Measurements from ENCODE around the gene FCN1.

FCN1 gene

GRCh38 chr9:134947265-134947955 lies 29.7 kb upstream of the FCN1 start:
- TF ChIP-seq POLR2AphosphoS5 (IDR thresholded peaks at IDR 0.05; ENCODE audit: low read depth, low read length) (no peak), SIN3A (IDR thresholded peaks at IDR 0.05; ENCODE audit: borderline replicate concordance, insufficient read depth, low read length) (no peak), TAF1 (IDR thresholded peaks at IDR 0.05; ENCODE audit: borderline replicate concordance, insufficient read depth, low read length) (no peak), FOXP2 (optimal IDR thresholded peaks at IDR 0.05; ENCODE audit: borderline replicate concordance, extremely low read depth, extremely low read length, insufficient read depth) (no peak)
- TF ChIP-seq, protein P1, sequence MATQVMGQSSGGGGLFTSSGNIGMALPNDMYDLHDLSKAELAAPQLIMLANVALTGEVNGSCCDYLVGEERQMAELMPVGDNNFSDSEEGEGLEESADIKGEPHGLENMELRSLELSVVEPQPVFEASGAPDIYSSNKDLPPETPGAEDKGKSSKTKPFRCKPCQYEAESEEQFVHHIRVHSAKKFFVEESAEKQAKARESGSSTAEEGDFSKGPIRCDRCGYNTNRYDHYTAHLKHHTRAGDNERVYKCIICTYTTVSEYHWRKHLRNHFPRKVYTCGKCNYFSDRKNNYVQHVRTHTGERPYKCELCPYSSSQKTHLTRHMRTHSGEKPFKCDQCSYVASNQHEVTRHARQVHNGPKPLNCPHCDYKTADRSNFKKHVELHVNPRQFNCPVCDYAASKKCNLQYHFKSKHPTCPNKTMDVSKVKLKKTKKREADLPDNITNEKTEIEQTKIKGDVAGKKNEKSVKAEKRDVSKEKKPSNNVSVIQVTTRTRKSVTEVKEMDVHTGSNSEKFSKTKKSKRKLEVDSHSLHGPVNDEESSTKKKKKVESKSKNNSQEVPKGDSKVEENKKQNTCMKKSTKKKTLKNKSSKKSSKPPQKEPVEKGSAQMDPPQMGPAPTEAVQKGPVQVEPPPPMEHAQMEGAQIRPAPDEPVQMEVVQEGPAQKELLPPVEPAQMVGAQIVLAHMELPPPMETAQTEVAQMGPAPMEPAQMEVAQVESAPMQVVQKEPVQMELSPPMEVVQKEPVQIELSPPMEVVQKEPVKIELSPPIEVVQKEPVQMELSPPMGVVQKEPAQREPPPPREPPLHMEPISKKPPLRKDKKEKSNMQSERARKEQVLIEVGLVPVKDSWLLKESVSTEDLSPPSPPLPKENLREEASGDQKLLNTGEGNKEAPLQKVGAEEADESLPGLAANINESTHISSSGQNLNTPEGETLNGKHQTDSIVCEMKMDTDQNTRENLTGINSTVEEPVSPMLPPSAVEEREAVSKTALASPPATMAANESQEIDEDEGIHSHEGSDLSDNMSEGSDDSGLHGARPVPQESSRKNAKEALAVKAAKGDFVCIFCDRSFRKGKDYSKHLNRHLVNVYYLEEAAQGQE (IDR thresholded peaks at IDR 0.05; ENCODE audit: insufficient read depth in 1 of 2, low read depth in 2 of 2, low read length in 2 of 2): no peak

DNA sequence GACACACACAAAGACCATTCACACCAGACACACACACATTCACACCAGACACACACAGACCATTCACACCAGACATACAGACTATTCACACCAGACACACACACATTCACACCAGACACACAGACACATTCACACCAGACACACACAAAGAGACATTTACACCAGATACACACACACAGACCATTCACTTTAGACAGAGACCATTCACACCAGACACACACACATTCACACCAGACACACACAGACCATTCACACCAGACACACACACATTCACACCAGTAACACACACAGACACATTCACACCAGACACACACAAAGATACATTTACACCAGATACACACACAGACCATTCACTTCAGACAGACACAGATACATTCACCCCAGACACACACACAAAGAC lies 29.0 kb upstream of the FCN1 start:
- TF ChIP-seq SIN3A (IDR thresholded peaks at IDR 0.05; ENCODE audit: borderline replicate concordance, insufficient read depth, low read length): no peak
- TF ChIP-seq, protein P1 (IDR thresholded peaks at IDR 0.05; ENCODE audit: insufficient read depth in 1 of 2, low read depth in 2 of 2, low read length in 2 of 2): no peak
- TF ChIP-seq FOXP2 (optimal IDR thresholded peaks at IDR 0.05; ENCODE audit: borderline replicate concordance, extremely low read depth, extremely low read length, insufficient read depth): no peak
- no peak for TF ChIP-seq POLR2AphosphoS5 (IDR thresholded peaks at IDR 0.05; ENCODE audit: low read depth, low read length)
- TF ChIP-seq TAF1 (IDR thresholded peaks at IDR 0.05; ENCODE audit: borderline replicate concordance, insufficient read depth, low read length): no peak

DNA sequence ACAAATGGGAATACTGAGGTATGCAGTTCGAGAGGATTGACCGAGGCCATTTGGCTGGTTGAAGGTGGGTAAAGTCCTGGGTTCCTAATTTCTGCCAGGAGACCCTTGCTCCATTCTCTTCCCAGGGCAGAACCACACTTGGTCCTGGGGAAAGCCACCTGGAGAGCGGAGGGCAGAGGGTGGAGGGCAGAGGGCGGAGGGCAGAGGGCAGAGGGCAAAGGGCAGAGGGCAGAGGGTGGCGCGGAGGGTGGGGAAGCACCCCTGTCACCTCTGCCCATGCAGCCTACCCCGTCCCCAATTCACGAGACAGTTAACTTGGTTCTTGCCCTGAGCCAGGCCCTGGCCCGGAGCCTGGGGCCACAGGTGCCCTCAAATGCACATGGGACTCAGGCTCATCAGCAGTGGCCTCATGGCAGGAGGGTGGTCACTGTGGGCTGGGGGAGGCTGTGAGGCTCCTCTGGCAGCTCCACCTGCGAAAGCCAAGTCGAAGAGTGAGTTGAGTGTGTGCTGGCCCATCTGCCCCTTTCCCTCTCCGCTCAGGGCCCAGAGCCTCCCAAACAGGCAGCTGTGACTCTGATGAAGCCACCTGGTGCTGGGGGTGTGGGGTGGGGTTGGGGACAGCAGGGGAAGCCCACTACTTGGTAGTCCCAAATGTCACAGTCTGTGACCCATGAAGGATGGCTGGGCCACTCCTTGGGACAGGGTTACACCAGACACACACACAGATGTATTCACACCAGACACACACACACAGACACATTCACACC lies 28.0 kb upstream of the FCN1 start:
- TF ChIP-seq TAF1 (IDR thresholded peaks at IDR 0.05; ENCODE audit: borderline replicate concordance, insufficient read depth, low read length): no peak
- TF ChIP-seq, protein P1 (IDR thresholded peaks at IDR 0.05; ENCODE audit: insufficient read depth in 1 of 2, low read depth in 2 of 2, low read length in 2 of 2): no peak
- no peak for TF ChIP-seq POLR2AphosphoS5 (IDR thresholded peaks at IDR 0.05; ENCODE audit: low read depth, low read length)
- TF ChIP-seq FOXP2 (optimal IDR thresholded peaks at IDR 0.05; ENCODE audit: borderline replicate concordance, extremely low read depth, extremely low read length, insufficient read depth): no peak
- no peak for TF ChIP-seq SIN3A (IDR thresholded peaks at IDR 0.05; ENCODE audit: borderline replicate concordance, insufficient read depth, low read length)

DNA sequence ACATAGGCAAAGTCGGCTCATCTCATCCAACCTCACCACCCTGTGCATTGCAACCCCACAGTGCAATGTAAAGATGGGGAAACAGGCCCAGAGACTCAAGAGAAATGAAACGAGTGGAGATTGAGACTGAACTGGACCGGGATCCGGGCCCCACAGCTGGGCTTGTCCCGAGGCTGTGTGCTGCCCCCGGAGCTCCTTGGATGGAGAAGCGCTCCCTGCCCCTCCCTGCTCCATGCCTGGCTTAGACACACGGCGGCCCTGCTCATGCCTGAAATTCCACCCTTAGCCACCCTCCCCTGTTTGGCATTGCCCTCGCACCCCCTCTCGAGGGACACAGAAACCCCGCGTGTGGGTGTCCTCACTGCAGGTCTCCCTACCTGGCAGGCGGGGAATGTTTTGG lies 27.2 kb upstream of the FCN1 start:
- TF ChIP-seq TAF1 (IDR thresholded peaks at IDR 0.05; ENCODE audit: borderline replicate concordance, insufficient read depth, low read length): no peak
- TF ChIP-seq SIN3A (IDR thresholded peaks at IDR 0.05; ENCODE audit: borderline replicate concordance, insufficient read depth, low read length): no peak
- TF ChIP-seq FOXP2 (optimal IDR thresholded peaks at IDR 0.05; ENCODE audit: borderline replicate concordance, extremely low read depth, extremely low read length, insufficient read depth): no peak
- no peak for TF ChIP-seq POLR2AphosphoS5 (IDR thresholded peaks at IDR 0.05; ENCODE audit: low read depth, low read length)
- TF ChIP-seq, protein P1 (IDR thresholded peaks at IDR 0.05; ENCODE audit: insufficient read depth in 1 of 2, low read depth in 2 of 2, low read length in 2 of 2): no peak

All from PFSK-1 (cell line).